Esophagus squamous epithelium (tissue), 4 donors: Measurements from ENCODE around the gene KSR1.

ENCODE experiments used
- POLR2A ChIP-seq, 4 donors: fragments of 450-650 bp; IDR thresholded peaks; one replicate each; pipeline ENCODE4 v1.6.1; 2017; ENCODE audit warnings: antibody characterized with exemption in 4 of 4, mild to moderate bottlenecking in 4 of 4, moderate library complexity in 3 of 4
- TF ChIP-seq, protein P1 (sequence below), 6 experiments: fragments of 450-650 bp in 4 of 6; fragments of 200-600 bp in 2 of 6; sonication (generic) in 2 of 6; IDR thresholded peaks; one replicate each; pipeline ENCODE4 v1.5.1; 2016 to 2019; ENCODE audit warnings: antibody characterized with exemption in 6 of 6, mild to moderate bottlenecking in 4 of 6, moderate library complexity in 4 of 6

- TF ChIP-seq POLR2A (IDR thresholded peaks at IDR 0.05) = no peak
- TF ChIP-seq, protein P1, sequence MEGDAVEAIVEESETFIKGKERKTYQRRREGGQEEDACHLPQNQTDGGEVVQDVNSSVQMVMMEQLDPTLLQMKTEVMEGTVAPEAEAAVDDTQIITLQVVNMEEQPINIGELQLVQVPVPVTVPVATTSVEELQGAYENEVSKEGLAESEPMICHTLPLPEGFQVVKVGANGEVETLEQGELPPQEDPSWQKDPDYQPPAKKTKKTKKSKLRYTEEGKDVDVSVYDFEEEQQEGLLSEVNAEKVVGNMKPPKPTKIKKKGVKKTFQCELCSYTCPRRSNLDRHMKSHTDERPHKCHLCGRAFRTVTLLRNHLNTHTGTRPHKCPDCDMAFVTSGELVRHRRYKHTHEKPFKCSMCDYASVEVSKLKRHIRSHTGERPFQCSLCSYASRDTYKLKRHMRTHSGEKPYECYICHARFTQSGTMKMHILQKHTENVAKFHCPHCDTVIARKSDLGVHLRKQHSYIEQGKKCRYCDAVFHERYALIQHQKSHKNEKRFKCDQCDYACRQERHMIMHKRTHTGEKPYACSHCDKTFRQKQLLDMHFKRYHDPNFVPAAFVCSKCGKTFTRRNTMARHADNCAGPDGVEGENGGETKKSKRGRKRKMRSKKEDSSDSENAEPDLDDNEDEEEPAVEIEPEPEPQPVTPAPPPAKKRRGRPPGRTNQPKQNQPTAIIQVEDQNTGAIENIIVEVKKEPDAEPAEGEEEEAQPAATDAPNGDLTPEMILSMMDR (IDR thresholded peaks at IDR 0.05) = no peak
Observed at GRCh38 chr17:27485716-27486495, 29.7 kb downstream of the KSR1 start.
